Activated CD4-positive, alpha-beta T cell treated with anti-CD3 and anti-CD28 coated beads, Interleukin-2, amount 50 U/mL, for 4 hours (primary cell): ENCODE data around the gene ZSCAN2.
"Not testable (repeated sequence)": the region's sequence is repeated elsewhere in the genome, so short reads cannot be mapped to it uniquely, and the experiment has no call there.

Source experiments
- DNase-seq, 2 experiments: peaks; one replicate each; pipeline ENCODE4 v3.0.0-alpha.2; 2020

The ZSCAN2 gene

DNA sequence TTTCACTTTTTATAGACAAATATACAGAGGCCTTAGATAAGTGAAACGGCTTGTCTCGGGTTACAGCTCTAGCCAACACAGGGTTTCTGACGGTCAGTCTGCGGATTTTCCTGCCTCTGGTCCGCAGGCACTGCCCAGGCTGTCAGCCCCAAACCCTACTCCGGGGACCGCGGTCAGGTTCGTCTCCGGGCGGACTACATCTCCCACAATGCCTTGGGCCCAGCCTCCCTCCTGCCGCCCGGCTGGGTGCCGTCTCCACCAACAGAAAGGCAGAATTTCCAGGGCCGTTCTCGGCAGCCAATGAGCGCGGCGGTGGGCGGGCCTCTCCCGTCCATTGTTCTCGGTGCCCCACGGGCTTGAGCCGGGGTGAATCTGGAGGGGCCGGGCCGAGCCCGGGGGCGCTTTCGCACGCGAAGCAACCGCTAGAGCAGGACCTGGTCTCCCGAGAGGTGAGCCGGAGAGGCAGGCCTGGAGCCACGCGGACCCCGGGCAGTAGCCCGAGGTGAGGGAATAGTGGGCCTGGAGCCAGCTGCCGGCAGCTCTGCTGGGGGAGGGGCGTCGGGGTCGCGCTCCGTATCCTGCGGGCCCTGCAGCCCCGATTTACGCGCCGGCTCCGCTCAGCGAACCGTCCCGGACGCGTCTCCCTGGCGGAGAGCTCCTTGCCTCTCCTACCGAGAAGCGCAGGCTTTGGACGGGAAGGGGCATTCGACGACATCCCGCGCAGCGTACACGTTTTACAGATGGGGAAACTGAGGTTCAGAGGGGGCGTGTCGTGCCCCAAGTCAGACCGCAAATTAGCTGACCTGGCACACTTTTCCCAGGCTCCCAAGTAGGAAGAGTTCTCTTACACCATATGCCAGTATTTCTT lies at the start of gene ZSCAN2:
Gene ZSCAN2 (plus strand): TSS at position 323 of the 868 bp plus-strand sequence. CDS start 2,919 bp downstream, outside the sequence.
- DNase-seq, result peak; percentile 90 to 92

DNA sequence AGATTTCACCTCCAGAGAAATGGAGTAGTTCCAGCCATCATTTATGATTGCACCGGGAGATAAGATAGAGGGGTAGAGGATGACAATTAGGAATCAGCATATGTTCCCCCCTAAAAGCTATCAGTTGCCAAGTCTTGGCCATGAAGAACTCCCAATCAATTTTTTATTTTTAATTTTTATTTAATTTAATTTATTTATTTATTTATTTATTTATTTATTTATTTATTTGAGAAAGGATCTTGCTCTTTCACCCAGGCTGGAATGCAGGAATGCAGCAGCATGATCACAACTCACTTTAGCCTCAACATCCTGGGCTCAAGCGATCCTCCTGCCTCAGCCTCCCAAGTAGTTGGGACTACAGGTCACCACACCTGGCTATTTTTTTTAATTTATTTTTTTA lies 49.2 kb upstream of the ZSCAN2 start:
- DNase-seq, result not testable (repeated sequence)

DNA sequence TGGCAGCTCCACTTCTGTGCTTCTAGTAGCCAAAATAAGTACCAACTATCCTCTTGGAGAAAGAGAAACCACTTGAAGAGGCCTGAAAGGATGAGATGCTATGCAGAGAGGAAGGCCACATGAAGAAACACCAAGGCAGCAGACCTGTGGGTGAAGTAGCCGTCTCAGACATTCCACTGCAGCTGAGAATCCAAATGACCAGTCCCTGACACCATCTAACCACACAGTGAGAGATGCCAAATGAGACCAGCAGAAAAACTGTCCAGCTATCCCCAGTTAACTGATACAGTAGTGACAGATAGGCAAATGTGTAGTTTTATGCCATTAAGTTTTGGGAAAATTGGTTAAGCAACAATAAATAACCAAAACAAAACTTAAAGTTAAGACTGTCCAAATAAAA lies 47.9 kb upstream of the ZSCAN2 start:
- no peak for DNase-seq

DNA sequence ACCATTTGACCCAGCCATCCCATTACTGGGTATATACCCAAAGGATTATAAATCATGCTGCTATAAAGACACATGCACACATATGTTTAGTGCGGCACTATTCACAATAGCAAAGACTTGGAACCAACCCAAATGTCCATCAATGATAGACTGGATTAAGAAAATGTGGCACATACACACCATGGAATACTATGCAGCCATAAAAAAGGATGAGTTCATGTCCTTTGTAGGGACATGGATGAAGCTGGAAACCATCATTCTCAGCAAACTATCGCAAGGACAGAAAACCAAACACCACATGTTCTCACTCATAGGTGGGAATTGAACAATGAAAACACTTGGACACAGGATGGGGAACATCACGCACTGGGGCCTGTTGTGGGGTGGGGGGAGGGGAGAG lies 44.1 kb upstream of the ZSCAN2 start:
- DNase-seq, result not testable (repeated sequence)

DNA sequence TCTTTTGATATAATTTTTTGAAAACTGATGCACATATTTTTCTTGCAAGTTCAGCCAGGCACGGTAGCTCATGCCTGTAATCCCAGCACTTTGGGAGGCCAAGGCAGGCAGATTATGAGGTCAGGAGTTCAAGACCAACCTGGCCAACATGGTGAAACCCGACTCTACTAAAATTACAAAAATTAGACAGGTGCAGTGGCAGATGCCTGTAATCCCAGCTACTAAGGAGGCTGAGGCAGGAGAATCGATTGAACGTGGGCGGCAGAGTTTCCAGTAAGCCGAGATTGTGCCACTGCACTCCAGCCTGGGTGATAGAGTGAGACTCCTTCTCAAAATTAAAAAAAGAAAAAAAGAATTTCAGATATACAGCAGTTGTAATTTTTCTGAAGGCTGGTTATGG lies 32.8 kb upstream of the ZSCAN2 start:
- DNase-seq, result not testable (repeated sequence)

DNA sequence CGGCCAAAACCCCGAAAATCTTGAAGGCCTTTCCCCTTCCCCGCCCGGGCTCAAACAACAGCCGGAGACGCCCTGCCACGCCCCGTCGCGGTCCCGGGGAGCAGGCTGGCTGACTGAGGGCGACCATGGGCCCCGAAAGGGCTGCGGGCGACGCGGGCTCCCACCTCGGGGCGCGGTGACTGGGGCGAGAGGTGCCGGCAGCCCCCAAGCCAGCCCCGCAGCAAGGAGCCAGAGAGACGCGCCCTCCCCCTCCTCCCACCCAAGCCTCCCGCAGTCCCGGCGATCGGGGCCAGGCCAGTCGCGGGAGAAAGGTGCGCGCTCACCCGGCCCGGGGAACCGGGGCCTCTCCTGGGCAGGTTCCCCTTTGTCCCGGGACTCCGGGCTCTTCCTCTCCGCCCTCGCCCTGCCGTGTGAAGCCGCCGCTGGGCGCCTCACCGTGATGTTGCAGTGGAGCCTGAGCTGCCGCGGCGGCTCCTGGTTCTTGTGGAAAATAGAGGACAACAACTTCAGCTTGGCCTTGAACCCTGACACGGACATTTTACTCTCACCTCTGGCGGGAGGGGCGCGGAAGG lies 30.6 kb upstream of the ZSCAN2 start:
- DNase-seq, result peak; percentile 26

DNA sequence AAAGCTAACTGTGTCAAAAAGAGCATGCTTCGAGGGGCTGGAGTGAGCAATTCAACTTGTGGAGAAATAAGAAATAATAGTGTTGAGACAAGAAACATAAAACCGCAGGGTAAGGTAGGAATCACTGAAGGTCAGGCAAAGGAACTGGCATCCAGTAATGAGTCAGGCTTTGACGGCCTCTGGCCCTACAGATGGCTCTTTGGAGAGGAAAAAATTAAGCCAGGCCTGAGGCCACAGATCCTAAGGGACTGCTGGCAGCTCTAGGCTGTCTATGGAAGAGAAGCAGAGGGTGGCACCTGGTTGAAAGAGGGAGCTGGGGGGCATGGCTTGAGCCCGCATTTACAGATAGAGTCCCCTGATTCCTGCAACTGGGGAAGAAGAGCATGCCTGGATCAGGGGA lies 28.6 kb upstream of the ZSCAN2 start:
- no peak for DNase-seq

DNA sequence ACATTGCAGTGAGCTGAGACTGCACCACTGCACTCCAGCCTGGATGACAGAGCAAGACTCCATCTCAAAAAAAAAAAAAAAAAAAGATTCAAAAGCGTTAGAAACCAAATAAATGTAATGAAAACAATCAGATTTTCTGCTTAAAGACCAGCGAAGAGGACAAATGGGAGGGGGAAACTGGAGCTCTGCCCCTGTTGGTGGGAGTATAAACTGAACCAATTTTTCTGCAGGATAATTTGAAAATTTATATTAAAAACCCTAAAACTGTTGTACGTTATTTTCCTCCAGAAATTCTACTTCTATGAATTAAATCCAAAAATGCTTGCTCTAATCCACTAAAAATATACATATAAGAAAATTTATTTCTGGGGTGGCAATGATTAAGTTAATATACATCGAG lies 25.3 kb upstream of the ZSCAN2 start:
- DNase-seq, result no peak

DNA sequence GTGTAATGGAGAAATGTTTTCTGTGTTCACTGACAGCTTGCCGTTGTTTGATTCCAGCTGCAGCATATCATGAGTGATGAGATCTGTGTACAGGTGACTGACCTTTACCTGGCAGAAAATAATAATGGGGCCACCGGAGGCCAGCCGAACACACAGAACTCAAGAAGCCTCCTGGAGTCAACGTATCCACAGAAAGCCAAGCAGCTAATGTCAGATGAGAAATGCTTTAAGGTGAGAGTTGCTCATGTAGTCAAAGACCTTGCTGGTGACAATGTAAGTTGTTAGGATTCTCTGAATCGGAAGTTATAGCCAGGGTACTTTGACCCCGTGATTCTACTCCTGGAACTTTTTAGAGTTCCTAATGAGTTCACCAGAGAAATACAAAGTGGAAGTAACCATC lies 22.9 kb upstream of the ZSCAN2 start:
- not testable (repeated sequence) for DNase-seq

DNA sequence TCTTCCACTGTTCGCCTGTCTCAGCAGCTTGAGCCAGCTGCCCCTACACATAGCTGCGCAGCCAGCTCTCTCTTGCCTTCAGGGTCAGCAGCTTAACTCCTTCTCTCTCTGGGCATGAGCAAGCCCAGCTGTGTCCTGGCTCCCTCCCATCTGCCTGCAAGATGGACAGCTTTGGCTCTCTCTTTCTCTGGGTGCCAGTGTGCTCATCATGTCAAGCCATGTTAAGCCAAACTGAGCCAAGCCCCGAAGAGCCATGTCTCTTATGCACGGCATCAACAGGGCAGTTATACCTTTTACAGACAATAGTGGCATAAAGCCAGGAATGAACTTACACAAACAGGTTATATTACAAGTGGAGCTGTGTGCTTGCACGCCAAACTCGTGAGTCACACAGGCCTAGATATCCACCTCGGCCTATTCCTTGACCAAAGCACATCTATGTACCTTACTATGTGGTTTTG lies 21.5 kb upstream of the ZSCAN2 start:
- DNase-seq, result not testable (repeated sequence)

DNA sequence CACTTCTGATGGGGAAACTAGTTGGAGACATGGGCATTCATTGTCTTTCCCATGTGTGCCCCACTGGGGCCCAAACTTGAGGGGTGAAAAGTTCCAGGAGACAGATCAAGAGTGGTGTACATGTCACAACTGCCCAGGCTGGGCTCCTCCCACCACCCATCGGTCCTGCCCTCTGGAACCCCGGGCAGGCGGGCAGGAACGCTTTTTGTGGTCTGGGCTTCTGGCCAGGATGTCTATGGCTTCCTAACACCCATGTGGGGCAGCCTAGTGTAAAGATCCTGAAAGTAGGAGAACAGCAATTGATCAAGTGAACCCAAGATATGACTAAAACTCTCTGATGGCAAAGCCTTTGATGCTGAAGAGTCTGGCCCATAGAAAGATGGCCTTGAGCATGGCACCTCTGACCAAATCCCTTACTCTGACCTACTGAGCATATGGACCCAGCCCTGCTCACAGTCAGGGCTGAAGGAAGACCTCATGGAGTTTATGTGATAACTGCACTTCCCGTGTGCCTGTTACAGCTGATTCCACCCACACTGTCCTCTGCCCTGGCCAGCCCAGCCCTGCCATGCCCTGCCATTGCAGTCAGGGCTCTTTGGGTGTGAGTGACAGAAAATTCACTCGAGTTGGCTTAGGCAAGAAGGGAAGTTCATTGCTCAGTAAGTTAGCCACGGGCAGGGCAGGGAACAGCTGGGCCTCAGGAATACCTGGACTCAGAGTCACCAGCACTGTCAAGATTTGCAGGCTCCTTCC lies 19.0 kb upstream of the ZSCAN2 start:
- not testable (repeated sequence) for DNase-seq

DNA sequence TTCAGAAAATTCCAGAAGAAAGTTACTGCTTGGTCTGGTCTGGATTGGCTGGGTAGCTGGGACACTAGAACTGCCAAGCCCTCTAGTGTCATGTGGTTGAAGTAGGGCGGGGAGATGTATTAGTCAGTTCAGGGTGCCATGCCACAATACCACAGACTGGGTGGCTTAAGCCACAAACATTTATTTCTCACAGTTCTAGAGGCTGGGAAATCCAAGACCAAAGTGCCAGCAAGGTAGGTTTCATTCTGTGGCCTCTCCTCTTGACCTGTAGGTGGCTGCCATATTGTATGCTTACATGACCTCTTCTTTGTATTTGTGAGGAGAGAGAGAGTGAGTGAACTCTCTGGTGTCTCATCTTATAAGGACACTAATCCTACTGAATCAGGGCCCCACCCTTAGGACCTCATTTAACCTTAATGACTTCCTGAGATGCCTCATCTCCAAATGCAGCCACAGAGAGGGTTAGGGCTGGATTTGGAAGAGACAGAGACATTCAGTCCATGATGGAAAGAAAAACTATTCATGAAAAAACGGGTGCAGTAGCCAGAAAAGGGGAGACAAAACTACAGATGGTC lies 18.1 kb upstream of the ZSCAN2 start:
- DNase-seq, result no peak

DNA sequence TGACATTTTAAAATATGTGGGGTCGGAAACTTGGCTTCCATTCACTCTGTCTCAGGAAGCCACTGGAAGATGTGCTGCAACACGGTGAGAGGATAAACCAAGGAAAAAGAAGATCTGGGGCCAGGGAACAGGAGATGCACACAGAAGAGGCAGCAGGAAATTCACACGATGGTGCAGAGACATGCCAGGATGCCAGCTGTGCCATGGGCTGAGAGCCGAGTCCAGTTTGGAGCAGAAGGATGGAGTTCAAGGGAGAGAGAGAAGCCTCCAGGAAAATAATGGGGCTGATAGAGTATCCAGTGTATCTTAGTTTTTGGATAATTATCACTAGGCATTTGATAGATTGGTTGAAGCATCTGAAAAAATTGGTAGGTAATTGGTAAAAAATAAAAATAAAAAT lies 16.9 kb upstream of the ZSCAN2 start:
- not testable (repeated sequence) for DNase-seq

DNA sequence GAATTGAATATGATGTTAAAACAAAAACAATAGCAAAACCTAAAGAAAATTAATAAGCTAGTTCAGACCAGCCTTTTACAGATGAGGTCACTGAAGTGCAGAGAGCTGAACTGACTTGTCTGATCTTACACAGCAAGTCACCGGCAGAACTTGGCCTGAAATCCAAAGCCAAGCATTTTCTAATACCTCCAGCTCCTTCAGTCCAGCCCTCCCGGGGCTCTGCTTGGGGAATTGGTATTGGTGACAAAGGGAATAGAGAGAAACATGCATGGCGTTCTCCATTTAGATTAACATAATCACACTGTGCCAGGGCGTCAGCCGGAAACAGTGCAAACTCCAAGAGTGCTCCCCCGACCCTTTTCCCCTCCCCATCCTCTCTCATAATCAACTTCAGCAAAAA lies 14.1 kb upstream of the ZSCAN2 start:
- no peak for DNase-seq

DNA sequence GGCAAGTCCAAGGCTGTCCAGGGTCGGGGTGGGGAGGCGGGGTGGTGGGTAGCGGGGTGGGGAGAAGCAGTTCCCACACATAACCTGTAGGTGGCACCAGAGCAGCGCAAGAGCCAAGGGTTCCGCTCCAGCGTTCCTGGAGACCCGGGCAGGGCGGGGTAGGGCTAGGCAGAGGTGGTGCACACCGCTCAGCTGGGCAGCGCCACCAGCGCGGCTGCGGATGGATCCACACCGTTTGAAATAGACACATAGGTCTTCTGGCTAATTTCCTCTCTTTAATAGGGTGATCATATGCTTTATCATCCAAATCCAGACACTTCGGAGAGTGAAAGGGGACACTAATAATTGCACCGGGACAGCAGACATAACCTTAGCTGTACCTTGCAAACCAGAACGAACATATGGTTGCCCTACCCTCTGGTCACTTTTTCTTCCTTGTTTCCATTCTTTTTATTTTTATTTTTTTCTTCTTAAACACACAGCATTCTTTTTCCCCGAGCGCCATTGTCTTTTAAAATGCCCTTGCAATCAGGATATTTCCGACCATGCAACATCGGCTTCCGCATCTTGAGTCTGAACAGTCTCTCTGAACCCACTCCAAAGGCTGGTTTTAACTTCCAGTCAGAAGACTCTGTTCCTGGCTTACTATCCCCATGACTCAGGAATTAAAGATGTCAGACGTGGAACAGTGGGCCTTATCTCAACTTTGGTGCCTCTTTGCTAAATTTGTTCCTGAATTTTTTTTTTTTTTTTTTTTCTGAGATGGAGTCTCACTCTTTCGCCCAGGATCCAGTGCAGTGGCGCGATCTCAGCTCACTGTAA lies 12.5 kb upstream of the ZSCAN2 start:
- DNase-seq, result peak; percentile 78 to 79

DNA sequence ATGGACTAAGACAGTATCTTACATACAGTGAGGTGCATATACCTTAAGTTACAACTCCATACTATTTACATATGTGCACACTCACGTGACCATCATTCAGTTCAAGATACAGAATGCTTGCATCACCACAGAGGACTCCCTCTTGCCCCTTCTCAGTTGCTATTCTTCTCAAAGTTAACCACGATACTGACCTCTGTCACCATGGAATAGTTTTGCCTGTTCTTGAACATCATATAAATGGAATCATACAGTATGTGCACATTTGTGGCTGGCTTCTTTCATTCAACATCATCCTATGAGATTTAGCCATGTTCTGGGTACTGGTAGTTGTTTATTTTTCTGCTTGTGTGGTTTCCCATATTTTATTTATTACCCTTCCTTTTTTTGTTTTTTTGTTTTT lies 10.4 kb upstream of the ZSCAN2 start:
- no peak for DNase-seq

DNA sequence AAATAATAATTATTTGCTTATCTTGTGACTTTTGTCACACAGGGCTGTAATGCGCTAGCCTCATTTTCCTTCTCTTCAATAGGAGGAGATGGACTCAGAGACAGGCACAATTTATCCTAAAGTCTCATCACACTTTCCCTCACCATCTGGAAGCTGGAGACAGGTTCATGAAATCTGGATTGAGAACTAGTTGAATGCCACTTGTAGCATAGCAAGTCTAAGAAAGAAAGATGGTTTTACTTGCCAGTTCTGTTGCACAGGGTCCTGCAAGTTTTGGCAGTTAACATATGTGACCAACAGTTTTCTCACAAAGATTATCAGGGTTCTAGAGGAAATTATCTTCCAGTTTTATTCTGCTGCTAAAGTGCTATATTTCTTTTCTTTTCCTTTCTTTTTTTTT lies 9.0 kb upstream of the ZSCAN2 start:
- no peak for DNase-seq

DNA sequence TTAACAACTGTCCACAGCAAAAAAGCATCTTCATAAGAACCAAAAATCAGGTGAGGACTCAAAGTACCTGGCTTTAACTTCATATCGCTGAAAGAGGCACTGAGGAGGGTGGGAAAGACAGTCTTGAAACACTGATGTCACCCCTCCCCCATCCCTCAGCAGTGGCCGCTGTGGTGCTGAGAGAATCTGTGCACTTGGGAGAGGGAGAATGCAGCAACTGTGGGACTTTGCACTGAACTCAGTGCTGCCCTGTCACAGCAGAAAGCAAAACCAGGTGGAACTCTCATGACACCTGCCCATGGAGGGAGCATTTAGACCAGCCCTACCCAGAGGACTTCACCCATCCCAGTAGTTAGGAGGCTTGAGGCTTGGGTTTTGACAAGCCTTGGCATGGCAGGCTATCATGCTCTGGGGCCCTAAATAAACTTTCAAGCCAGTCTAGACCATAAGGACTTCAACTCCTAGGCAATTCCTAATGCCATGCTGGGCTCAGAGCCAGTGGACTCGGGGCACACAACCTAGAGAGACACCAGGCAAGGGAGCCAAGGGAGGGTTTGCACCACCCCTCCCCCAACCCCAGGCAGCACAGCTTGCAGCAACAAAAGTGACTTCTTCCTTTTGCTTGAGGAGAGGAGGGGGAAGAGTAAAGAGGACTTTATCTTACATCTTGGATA lies 6.1 kb upstream of the ZSCAN2 start:
- DNase-seq, result no peak

DNA sequence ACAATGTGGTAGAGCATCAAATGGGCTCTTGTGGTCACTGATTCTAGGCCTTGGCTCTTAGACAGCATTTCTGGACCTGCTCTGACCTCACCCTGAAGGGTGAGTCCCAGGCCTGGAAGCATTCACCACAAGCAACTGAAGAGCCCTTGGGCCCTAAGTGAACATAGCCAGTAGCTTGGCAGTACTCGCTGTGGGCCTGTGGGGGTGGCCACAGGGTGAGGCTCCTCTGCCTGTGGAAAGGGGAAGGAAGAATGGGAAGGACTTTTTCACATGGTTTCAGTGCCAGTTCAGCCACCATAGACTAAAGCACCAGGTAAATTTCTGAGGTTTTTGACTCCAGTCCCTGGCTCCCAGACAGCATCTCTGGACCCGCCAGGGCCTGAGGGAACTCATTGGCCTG lies 5.1 kb upstream of the ZSCAN2 start:
- DNase-seq, result no peak

DNA sequence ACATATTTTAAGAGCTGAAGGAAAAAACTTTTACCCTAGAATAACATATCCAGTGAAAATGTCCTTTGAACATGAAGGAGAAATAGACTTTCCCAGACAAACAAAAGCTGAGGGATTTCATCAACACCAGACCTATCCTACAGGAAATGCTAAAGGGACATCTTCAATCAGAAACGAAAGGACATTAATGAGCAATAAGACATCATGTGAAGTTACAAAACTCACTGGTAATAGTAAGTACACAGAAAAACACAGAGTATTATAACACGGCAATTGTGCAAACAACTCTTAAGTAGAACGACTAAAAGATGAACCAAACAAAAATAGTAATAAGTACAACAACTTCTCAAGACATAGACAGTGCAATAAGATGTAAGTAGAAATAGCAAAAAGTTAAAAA lies 3.5 kb upstream of the ZSCAN2 start:
- no peak for DNase-seq

DNA sequence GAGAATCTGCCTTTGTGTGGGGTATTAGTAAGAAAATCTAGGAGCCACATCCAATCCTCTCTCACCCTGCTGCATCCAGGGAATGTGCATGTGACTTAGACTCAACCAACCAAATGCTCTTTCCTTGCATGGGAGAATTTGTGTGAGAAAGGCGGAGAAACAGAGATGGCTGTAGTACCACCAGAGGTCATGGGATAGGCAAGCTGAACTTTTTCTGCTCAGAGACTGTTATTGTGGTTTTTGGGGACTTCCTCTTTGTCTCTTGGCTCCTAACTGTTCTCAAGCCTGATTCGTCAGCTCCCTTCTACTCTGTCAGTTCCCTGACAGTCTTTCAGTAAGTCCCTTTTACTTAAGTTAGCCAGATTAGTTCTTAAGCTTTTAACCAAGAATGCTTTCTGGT lies 2.6 kb upstream of the ZSCAN2 start:
- DNase-seq, result no peak

DNA sequence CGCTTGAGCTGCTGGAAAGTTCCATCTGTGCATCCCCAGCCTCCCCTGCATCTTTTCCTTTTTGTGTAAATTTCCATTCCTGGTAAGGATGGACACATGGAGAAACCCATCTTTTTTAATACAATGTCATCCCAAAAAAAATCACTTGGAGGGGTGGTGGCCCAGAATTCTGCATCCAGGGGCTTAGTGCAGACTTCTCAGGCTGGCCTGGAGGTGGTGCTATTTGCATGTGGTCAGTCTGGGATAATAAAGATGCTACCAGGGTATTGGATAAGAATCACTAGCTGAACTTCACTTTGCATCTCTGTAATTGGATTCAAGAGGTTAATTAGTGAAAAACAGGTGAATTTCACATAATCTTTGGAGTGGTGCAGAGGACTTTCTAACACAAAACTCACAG lies 1.8 kb upstream of the ZSCAN2 start:
- no peak for DNase-seq
